A549 treated with DMSO at 1 μM for 4 hours (cell line): ENCODE results near the gene NAP1L5. TPM values are rescaled to one million over a fixed set of nuclear protein-coding genes. Genes with fewer than 3 reads are reported as not detected.

Experiments used
- total RNA-seq: library from RNA; stranded (reverse); fragments of 200-300 nt; extraction: Qiagen RNA extraction; gene quantifications from 5 replicates; pipeline ENCODE4 v1.2.3, GENCODE V29; 2022; ENCODE audit warnings: low read depth

NAP1L5 gene
- total RNA-seq: 1.9 to 2.7 TPM (median 2.4 TPM) in 5 replicates

GRCh38 chr4:88697588-88698329 is at the start of gene NAP1L5:
TSS of gene NAP1L5 (minus strand) at chr4:88697829. CDS start at chr4:88697754, 75 bp downstream.

Other genes with a start within 250 kb of the NAP1L5 start
- gene HERC5, start 240.7 kb downstream of the NAP1L5 start, total RNA-seq: 4.4 to 5.2 TPM (median 4.7 TPM) in 5 replicates
- 64.2 to 84.6 TPM (median 75.9 TPM) in 5 replicates for gene PYURF, start 174.1 kb downstream of the NAP1L5 start, total RNA-seq
- gene HERC3, start 105.3 kb downstream of the NAP1L5 start, total RNA-seq: 4.0 to 7.7 TPM (median 6.1 TPM) in 5 replicates